ENCODE data around the gene EGR2.

- no peak for TF ChIP-seq POLR2AphosphoS5 (IDR thresholded peaks at IDR 0.05)
- no peak for TF ChIP-seq CTCF (IDR thresholded peaks at IDR 0.05)
- no peak for TF ChIP-seq EP300 (IDR thresholded peaks at IDR 0.05; ENCODE audit: low read depth)
- TF ChIP-seq POLR2A (IDR thresholded peaks at IDR 0.05) = no peak
These were observed 31.3 kb upstream of the EGR2 start for GRCh38 chr10:62847433-62847832.
